MCF 10A (cell line): Measurements from ENCODE around the gene KIF17. TPM values are rescaled to one million over a fixed set of nuclear protein-coding genes. Genes with fewer than 3 reads are reported as not detected.
A peak's percentile ranks its signal among the peaks of the same experiment; 100 is the strongest.

Experiments used
- BruUV-seq: library from RNA; stranded (reverse); fragments of 400-500 nt; replicated peaks from 2 replicates; lab custom pipeline; 2021; lab: Mats Ljungman, UMichigan
- CTCF ChIA-PET: fragments of 300-600 bp; sonication (Branson Sonifier 250); formaldehyde crosslinking; extraction: SDS; loops from one replicate; lab custom pipeline; 2021; ENCODE audit warnings: antibody characterized with exemption, inconsistent platforms; lab: Yijun Ruan, JAX
- POLR2A ChIA-PET: fragments of 300-600, 350-650 bp; sonication (Branson Sonifier 250); formaldehyde crosslinking; extraction: SDS; loops from one replicate; lab custom pipeline; 2020; ENCODE audit warnings: antibody characterized with exemption, inconsistent platforms; lab: Yijun Ruan, JAX
- DNase-seq: peaks from one replicate; pipeline ENCODE4 v3.0.0-alpha.2; 2018; ENCODE audit not compliant: unreplicated experiment
- H3K27ac Mint-ChIP-seq: one replicate; pipeline ENCODE4 v1.8.0; 2022; ENCODE audit warnings: mild to moderate bottlenecking, low read depth, mixed read lengths; ENCODE audit not compliant: unreplicated experiment
- H3K27me3 Mint-ChIP-seq: one replicate; pipeline ENCODE4 v1.8.0; 2022; ENCODE audit warnings: mixed read lengths; ENCODE audit not compliant: insufficient read depth, unreplicated experiment
- H3K36me3 Mint-ChIP-seq: one replicate; pipeline ENCODE4 v1.8.0; 2022; ENCODE audit warnings: mild to moderate bottlenecking, moderate library complexity, mixed read lengths; ENCODE audit not compliant: insufficient read depth, unreplicated experiment
- H3K4me1 Mint-ChIP-seq: one replicate; pipeline ENCODE4 v1.8.0; 2022; ENCODE audit warnings: mixed read lengths; ENCODE audit not compliant: insufficient read depth, unreplicated experiment
- H3K4me3 Mint-ChIP-seq: one replicate; pipeline ENCODE4 v1.8.0; 2022; ENCODE audit warnings: mild to moderate bottlenecking, moderate library complexity, mixed read lengths; ENCODE audit not compliant: unreplicated experiment
- H3K9me3 Mint-ChIP-seq: one replicate; pipeline ENCODE4 v1.8.0; 2022; ENCODE audit warnings: mixed read lengths; ENCODE audit not compliant: unreplicated experiment
- intact Hi-C: fragments of 100-400 bp; cut with micrococcal nuclease; formaldehyde crosslinking; loops from 2 replicates; pipeline ENCODE4 v1.14.1; 2022
- total RNA-seq: library from RNA; stranded (reverse); gene quantifications from 2 replicates; pipeline ENCODE4 v1.2.3, GENCODE V29; 2022
- TF ChIP-seq, protein P1 (sequence below): fragments of 200-600 bp; IDR thresholded peaks from one replicate; pipeline ENCODE4 v1.8.0; 2022; ENCODE audit warnings: antibody characterized with exemption, mild to moderate bottlenecking; ENCODE audit not compliant: unreplicated experiment

The KIF17 gene
- total RNA-seq, 1 experiment from 2014 or later: 0.19 TPM

DNA sequence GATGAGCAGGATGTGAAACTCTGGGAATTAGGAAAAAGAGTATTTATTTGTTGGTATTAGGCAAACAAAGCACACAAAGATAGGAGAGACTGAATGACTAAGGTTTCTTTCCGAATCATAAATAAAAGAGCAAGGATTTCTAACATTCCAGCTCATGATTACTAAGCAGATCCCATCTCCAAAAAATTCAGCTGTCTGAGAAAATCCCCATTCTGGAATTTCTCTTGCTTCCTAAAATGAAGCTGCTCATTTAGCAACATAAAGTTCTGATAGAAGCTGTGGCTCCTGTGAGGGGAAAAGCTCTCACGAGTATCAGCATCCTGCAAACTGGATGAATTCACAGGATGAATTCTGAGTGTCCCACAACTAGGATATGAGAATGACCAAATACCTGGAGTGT, 21.4 kb upstream of the KIF17 start:
- Mint-ChIP-seq H3K4me3 (no peak overlapping the region), H3K36me3 (peaks cover 62% of the 10 kb centered on the region), H3K27ac (peak overlapping the region; percentile 23), H3K9me3 (no peaks in the 10 kb centered on the region), H3K4me1 (no peaks in the 10 kb centered on the region), H3K27me3 (no peaks in the 10 kb centered on the region)
- TF ChIP-seq, protein P1, sequence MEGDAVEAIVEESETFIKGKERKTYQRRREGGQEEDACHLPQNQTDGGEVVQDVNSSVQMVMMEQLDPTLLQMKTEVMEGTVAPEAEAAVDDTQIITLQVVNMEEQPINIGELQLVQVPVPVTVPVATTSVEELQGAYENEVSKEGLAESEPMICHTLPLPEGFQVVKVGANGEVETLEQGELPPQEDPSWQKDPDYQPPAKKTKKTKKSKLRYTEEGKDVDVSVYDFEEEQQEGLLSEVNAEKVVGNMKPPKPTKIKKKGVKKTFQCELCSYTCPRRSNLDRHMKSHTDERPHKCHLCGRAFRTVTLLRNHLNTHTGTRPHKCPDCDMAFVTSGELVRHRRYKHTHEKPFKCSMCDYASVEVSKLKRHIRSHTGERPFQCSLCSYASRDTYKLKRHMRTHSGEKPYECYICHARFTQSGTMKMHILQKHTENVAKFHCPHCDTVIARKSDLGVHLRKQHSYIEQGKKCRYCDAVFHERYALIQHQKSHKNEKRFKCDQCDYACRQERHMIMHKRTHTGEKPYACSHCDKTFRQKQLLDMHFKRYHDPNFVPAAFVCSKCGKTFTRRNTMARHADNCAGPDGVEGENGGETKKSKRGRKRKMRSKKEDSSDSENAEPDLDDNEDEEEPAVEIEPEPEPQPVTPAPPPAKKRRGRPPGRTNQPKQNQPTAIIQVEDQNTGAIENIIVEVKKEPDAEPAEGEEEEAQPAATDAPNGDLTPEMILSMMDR: no peak
- ChIA-PET CTCF (no interaction called here), POLR2A (interaction anchor here (0.6 to 0.8 kb wide), 2 partner anchors 16 to 22 kb away, joined by 3 read pairs; partner anchors contain the start of gene KIF17)
- no TSS peak for BruUV-seq
- DNase-seq: no peak
- intact Hi-C loops: no loop called here

DNA sequence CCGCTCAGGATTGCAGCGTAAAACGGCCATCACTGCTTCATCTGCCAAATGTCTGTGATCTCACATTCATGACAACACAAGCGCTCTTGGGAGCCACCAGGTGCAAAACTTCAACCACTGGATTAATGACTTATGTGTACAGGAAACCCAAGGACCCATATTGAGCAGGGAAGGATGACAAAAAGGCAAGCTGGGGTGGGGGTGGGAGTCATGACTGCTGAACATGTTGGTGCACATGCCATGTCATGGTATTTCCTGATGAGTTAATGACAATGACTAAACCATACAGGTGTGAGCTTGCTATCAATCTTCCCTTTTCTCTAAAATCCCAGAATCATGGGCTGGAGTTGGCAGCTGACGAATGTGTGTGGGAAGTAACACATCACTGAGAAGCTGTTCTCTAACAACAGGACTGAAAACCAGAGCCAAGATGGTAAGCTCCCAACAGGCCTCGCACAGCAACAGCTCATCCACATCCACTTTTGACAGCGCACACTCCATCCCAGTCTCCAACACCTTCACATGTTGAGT, 17.8 kb upstream of the KIF17 start:
- Mint-ChIP-seq H3K27me3 (no peaks in the 10 kb centered on the region), H3K36me3 (peaks cover 55% of the 10 kb centered on the region), H3K4me3 (no peak overlapping the region), H3K9me3 (no peaks in the 10 kb centered on the region), H3K4me1 (no peaks in the 10 kb centered on the region), H3K27ac (no peak overlapping the region)
- intact Hi-C loops: no loop called here
- ChIA-PET CTCF (no interaction called here), POLR2A (interaction anchor here (0.6 kb wide), 1 partner anchor 162 kb away, joined by 3 read pairs; no protein-coding TSS in a partner anchor)
- BruUV-seq: no TSS peak
- DNase-seq: peak; percentile 41
- TF ChIP-seq, protein P1: no peak

- Mint-ChIP-seq H3K27me3 (no peaks in the 10 kb centered on the region), H3K36me3 (peaks cover 33% of the 10 kb centered on the region), H3K27ac (peak overlapping the region; percentile 90), H3K4me1 (peaks cover 2% of the 10 kb centered on the region), H3K4me3 (peak overlapping the region; percentile 85), H3K9me3 (no peaks in the 10 kb centered on the region)
- no peak for DNase-seq
- CTCF ChIA-PET: interaction anchor here (0.6 to 1.3 kb wide), 6 partner anchors 34 to 237 kb away, joined by 3 to 5 read pairs (median 3); no protein-coding TSS in a partner anchor
- TF ChIP-seq, protein P1: no peak
- POLR2A ChIA-PET: interaction anchor here (0.6 to 2.2 kb wide), 9 partner anchors 10 to 54 kb away, joined by 3 to 17 read pairs (median 5); partner anchors contain the start of gene HP1BP3
- intact Hi-C loops: loop anchor here (1.0 kb wide), 1 partner anchor 37 kb away; no protein-coding TSS in a partner anchor
- TSS peak; percentile 86 for BruUV-seq
Observed at GRCh38 chr1:20733360-20733975, 15.7 kb upstream of the KIF17 start.
